Panc1 (cell line): ENCODE measurements around the gene COL28A1.

Experiments
- CTCF ChIP-seq: fragments of 450-650 bp; IDR thresholded peaks from 2 replicates; pipeline ENCODE4 v1.5.1; 2017; ENCODE audit warnings: mild to moderate bottlenecking
- POLR2AphosphoS5 ChIP-seq: IDR thresholded peaks from 2 replicates; pipeline ENCODE4 v1.6.1; 2012; ENCODE audit warnings: mild to moderate bottlenecking, low read depth, low read length, moderate library complexity
- SIN3A ChIP-seq: IDR thresholded peaks from 2 replicates; pipeline ENCODE4 v1.6.1; 2012; ENCODE audit warnings: low read depth, mild to moderate bottlenecking, low read length, moderate library complexity, borderline replicate concordance; ENCODE audit not compliant: insufficient read depth
- TCF7L2 ChIP-seq: IDR thresholded peaks from 2 replicates; pipeline ENCODE4 v1.6.1; 2011; ENCODE audit warnings: mild to moderate bottlenecking, low read depth, low read length, inconsistent platforms

DNA sequence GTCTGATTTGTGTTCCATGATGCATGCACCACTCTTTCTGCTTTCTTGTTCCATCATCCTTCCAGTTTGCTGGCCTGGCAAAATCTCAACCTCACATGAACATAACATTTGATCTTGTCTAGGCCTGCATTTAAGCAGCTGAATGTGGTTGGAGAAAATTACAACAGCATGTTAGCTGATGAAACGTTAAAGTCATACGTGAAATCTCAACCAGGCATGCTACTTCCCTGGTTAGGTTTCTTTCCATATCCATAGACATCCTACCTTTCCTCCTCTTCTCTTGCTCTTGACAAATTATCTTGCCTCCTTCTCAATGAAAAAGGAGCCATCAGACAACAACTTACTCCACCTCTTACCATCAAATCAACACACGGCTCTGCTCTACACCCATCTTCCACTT, 199.8 kb downstream of the COL28A1 start:
- TF ChIP-seq POLR2AphosphoS5 (no peak), CTCF (no peak), SIN3A (no peak), TCF7L2 (no peak)
